Kasumi-1 (cell line): ENCODE results near the gene PCGF6.
"Not testable (repeated sequence)": the region's sequence is repeated elsewhere in the genome, so short reads cannot be mapped to it uniquely, and the experiment has no call there.

ENCODE experiments used
- DNase-seq, 2 experiments: peaks; one replicate each; lab custom pipeline; 2025; lab: John Stamatoyannopoulos, UW

Gene PCGF6, protein sequence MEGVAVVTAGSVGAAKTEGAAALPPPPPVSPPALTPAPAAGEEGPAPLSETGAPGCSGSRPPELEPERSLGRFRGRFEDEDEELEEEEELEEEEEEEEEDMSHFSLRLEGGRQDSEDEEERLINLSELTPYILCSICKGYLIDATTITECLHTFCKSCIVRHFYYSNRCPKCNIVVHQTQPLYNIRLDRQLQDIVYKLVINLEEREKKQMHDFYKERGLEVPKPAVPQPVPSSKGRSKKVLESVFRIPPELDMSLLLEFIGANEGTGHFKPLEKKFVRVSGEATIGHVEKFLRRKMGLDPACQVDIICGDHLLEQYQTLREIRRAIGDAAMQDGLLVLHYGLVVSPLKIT

DNA sequence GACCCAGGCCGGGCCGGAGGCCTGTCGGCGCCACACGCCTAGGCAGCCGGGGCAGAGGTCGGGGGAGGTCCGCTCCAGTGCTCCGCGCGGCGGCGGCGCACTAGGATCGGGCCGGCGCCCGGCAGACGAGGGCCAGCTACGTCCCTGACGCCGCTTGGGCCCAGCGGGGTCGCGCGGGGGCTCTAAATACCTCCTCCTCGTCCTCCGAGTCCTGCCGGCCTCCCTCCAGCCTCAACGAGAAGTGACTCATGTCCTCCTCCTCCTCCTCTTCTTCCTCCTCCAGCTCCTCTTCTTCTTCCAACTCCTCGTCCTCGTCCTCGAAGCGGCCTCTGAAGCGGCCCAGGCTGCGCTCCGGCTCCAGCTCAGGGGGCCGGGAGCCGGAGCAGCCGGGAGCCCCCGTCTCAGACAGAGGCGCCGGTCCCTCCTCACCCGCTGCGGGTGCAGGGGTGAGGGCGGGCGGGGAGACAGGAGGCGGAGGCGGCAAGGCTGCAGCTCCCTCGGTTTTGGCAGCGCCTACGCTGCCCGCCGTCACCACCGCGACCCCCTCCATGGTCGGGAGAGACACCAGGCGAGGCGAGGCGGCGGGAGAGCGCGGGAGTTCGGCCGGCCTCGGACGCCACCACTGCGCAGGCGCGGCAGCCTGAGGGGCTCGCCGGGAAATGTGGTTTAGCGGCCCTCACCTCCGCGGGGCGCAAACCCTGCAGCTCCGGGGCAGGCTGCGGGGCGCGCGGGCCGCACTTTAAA lies at the start of gene PCGF6:
Gene PCGF6, minus strand, starts transcription at position 624 of the 744 bp plus-strand sequence. Its CDS starts 74 bp downstream, at position 550.
- DNase-seq: peak; percentile 85 to 88

DNA sequence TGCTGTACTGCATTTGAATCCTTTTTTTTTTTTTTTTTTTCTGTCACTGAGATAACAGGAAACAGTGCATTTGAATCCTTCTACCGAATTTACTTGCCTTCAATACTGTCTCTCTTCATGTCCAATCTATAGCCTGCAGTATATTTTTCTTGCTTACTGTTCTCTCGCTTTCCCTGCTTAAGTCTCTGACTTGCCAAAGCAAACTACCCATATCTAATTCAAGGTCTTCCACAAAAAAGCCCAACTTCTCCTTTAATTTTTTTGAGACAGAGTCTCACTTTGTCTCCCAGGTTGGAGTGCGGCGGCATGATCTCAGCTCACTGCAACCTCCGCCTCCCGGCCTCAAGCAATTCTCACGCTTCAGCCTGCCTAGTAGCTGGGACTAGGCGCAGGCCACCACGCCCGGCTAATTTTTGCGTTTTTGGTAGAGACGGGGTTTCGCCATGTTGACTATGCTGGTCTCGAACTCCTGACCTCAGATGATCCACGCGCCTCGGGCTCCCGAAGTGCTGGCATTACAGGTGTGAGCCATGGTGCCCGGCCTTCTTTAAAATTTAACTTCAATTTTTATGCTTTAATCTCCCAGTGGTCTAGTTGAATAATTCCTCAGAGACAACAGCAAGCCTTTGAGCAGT lies 46.4 kb upstream of the PCGF6 start:
- DNase-seq: peak in 1 of 2 experiments; percentile 34

DNA sequence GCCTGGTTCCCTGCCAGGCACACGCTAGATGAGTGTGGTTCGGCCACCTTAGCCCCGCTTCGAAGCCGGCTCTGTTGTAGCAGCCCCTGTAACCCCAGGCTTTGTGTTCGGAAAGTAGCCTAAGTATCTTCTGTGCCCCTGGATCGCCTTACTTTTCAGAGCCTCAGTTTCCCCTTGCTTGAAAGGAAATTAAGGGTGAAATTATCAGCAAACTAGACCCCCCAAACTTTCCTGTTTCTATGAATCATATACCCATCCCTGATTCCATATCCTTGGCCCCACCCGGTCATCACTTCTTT lies 45.8 kb upstream of the PCGF6 start:
- DNase-seq: no peak

DNA sequence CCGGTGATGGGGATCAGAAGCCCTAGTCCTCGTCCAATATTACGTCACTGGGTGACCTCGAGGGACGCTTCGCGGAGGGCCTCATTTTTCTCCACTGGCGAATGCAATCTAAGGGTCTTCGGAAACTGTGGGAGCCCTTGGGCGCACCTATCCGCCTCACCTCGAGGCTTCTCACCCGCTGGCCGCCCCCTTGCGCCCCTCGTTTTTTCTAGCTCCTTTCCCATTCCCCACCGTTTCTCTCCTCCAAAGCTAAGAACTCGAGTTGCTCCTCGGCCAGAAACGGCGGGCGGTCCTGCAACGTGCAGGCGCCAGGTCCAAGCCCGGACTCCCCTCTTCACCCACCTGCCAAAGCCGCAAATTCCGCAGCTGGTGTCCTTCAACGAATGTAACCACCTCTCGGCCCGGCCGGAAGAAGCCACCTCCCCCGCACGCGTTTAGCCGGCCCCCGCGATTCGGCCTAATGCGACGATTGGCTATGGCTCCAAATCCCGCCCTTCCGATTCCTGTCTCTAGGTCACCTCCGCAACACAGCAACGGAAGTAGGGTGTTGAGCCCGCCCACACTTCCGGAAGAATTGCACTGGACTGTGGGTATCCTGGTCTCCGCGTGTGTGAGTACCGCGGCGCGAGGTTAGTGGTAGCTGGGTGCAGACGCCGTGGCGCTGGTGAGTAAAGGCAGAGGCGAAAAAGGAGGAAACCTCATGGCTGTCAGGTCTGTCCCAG lies 45.3 kb upstream of the PCGF6 start, which contains the start of the genes ATP5MK and PDCD11:
Gene ATP5MK, minus strand, starts transcription at position 409 of the 722 bp plus-strand sequence. CDS start 4,018 bp downstream, outside the sequence.
Gene PDCD11, plus strand, starts transcription at position 560 of the 722 bp plus-strand sequence. CDS start 1,801 bp downstream, outside the sequence.
- peak; percentile 100 for DNase-seq

DNA sequence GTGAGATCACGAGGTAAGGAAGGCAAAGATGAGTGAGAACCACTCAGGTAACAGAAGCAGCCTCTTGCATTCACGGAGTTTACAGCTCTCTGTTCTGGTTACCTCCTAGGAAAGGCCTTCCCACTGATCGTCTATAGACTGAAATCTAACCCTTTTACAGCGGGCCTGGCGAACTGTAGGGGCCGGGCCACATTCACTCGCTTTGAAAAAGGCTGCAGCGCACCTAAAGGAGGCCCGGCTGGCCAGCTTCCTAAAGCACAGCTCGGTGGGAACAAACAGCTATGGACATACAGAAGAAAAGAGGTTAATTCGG lies 44.8 kb upstream of the PCGF6 start:
- no peak for DNase-seq

DNA sequence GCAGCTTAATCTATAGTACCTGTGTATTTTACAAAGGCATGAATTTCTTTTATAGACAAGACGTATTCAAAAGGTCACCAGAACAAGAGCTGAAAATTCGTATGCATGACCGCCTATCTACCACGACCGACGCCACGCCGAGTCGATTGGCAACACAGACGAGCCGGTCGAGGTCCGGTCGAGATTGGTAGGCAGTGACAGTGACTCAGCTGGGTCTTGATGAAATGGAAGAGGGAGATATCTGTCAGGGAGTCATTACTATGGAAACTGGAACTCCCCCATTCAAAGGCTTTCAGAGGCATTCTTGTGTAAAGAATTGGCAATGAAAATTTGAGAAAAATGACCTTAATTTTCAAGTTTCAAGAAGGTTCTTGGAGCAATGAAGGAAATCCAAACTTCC lies 43.2 kb upstream of the PCGF6 start:
- no peak for DNase-seq

DNA sequence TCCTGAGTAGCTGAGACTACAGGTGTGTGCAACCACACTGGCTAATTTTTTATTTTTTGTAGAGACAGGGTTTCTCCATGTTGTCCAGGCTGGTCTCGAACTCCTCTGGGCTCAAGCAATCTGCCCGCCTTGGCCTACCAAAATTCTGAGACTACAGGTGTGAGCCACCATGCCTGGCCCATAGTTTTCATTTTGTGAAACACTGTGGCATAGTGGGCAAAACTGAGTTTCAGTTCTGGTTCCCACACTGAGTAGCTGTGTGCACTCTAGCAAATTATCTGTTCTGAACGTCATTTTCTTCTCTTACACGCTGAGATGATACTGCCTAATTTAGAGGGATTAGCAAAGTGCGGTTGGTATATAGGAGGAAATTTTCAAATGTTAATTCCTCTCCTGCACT lies 31.8 kb upstream of the PCGF6 start:
- DNase-seq: no peak

DNA sequence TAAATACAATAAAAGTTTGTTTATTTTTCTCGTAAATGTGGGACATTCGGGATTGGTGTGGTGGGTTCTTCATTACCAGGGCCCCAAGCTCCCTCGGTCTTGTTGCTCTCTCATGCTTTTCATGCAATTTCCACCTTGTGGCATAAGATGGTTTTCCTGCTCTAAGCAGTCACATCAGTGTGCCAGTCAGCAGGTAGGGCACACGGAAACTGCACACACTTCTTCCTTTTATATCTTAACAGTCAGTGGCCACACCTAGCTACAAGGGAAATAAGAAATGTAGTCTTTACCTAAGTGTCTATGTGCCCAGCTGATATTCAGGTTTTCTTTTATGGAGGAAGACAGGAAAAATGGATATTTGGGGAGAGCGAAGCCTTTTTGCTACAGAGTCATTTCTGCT lies 23.3 kb upstream of the PCGF6 start:
- no peak for DNase-seq

DNA sequence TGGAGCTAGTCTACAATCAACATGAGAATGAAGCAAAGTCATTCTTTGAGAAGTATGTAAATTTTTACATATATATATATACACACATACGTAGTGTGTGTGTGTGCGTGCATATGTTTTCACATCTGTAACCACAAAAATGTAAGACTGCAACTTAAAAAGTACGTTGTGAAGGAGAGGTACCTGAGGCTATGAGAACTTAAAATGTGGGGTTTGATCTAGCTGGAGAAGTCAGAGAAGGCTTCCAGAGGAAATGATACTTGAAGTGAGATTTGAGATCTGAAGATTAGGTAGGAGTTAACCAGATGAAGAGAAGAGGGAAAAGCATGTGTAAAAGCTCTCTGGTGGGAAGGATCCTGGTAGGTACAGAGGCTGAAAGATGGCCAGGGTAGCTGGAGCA lies 22.6 kb upstream of the PCGF6 start:
- no peak for DNase-seq

DNA sequence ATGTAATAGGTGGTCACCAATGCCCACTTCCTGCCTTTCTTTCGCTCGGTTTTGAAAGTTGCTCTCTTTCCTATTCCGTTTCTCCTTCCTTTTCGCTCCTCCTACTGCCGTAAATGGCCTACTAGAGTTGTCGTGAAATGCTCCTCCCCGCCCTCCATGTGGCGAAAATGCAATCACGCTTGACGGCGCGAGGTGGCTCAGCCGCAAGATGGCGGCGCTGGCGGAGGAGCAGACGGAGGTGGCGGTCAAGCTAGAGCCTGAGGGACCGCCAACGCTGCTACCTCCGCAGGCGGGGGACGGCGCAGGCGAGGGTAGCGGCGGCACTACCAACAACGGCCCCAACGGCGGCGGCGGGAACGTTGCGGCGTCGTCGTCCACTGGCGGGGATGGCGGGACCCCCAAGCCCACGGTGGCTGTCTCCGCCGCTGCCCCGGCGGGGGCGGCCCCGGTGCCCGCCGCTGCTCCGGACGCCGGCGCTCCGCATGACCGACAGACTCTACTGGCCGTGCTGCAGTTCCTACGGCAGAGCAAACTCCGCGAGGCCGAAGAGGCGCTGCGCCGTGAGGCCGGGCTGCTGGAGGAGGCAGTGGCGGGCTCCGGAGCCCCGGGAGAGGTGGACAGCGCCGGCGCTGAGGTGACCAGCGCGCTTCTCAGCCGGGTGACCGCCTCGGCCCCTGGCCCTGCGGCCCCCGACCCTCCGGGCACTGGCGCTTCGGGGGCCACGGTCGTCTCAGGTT lies 17.0 kb upstream of the PCGF6 start, which contains the start of gene TAF5:
Gene TAF5, plus strand, starts transcription at position 195 of the 737 bp plus-strand sequence. Its CDS starts 14 bp downstream, at position 209.
- DNase-seq: peak; percentile 100

DNA sequence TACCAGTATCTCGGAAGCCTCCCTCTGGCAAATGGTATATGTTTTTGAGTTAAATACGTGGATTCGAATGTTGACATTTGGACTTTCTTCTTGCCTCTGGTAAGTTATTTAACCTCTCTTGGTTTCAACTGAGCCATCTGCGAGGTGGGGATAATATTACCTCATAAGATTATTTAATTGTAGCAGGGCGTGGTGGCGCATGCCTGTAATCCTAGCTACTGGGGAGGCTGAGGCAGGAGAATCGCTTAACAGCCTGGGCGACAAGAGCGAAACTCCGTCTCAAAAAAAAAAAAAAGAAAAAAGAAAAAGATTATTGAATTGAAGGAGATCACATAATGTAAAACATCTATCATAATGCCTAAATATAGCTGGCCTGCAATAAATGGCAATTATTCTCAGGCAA lies 16.4 kb upstream of the PCGF6 start:
- DNase-seq: no peak

DNA sequence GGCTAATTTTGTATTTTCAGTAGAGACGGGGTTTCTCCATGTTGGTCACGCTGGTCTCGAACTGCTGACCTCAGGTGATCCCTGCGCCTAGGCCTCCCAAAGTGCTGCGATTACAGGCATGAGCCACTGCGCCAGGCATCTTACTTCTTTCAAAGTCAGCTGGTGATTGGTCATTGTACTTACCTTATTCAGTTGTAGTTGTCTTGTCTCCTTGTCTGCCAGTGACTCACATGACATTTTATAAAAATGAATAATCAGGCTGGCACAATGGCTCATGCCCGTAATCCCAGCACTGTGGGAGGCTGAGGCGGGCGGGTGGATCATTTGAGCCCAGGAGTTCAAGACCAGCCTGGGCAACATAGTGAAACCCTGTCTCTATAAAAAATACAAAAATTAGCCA lies 9.9 kb upstream of the PCGF6 start:
- not testable (repeated sequence) for DNase-seq

DNA sequence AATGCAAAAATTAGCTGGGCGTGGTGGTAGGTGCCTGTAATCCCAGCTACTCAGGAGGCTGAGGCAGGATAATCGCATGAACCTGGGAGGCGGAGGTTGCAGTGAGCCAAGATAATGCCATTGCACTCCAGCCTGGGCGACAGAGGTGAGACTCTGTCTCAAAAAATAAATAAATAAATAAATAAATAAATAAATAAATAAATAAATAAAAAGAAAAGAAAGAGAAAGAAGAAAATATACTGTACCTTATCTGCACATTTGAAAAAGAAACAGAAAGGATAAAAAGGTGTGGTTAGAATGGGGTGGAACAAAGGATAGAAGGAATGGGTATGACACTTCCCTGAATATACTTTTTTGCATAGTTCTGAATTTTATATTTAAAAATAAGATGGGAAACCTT lies 8.6 kb upstream of the PCGF6 start:
- DNase-seq: not testable (repeated sequence)

DNA sequence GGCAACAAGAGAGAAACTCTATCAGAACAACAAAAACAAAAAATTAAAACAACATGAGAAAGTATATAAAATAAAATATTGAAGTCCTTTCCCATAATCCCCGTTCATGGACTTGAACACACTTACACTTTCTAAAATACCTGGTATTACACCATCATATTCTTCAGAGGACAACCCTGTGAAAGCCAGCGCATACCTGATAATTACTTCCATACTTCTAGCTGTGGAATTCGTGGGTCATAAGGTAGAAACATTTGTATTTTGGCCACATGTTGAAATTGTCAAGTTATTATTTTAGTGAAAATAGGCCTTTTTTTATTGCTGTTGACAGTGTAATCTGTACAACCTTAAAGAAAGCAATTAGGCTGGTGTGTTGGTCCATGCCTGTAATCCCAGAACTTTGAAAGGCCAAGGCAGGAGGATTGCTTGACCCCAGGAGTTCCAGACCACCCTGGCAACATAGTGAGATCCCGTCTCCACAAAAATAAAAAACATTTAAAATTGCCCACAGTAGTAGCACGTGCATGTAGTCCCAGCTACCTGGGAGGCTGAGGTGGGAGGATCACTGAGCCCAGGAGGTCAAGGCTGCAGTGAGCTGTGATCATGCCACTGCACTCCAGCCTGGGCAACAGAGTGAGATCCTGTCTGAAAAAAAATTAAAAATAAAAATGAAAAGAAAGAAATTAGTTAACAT lies 5.1 kb upstream of the PCGF6 start:
- DNase-seq: no peak

DNA sequence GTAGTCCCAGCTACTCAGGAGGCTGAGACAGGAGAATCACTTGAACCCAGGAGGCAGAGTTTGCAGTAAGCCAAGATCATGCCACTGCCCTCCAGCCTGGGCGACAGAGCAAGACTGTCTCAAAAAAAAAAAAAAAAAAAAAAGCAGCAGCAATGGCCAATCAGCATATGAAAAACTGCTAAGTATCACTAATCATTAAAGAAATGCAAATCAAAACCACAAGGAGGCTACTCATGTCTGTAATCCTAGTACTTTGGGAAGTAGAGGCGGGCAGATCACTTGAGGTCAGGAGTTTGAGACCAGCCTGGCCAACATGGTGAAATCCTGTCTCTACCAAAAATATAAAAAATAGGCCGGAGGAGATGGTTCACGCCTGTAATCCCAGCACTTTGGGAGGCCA lies 3.6 kb upstream of the PCGF6 start:
- DNase-seq: not testable (repeated sequence)

DNA sequence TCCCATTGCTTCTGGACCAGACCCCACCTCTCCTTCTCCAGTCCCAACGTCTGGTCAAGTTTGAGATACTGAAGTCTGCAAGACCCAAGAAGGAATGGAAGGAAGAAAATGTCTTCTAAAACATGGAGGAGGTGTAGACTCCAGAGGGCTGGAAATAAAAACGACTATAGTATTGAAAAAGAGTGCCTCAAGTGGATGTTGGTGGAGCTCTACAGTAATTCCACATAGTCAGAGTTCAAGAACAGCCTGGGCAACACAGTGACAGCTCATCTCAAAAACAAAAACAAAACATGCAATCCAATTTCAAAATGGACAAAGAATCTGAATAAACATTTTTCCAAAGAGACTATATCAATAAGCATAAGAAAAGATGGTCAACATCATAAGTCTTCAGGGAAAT lies 2.3 kb upstream of the PCGF6 start:
- peak; percentile 68 to 83 for DNase-seq

DNA sequence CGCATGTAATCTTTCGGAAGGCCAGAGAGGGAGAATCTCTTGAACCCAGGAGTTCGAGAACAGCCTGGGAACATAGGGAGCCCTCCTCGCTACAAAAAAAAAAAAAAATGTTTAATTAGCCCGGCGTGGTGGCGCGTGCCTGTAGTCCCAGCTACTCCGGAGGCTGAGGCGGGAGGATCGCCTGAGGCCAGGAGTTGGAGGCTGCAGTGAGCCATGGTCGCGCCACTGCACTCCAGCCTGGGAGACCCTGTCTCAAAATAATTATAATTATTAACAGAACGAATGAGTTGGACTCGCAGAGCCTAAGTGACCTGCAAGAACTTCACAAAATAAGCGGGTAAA lies 794 bp downstream of the PCGF6 start:
- peak in 1 of 2 experiments; percentile 19 for DNase-seq

DNA sequence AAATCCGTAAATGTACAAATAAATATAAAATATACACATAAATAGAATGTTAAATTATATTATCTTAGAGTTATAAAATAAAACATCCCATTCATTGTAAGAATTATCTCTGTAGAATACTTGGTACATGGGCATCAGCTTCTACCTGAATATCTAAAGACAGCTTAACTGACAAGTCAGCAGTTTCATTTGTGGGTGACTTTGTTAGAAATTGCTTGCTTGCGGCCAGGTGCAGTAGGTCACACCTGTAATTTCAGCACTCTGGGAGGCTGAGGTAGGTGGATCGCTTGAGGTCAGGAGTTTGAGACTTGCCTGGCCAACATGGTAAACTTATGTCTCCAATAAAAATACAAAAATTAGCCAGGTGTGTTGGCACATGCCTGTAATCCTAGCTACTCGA lies 14.6 kb downstream of the PCGF6 start:
- no peak for DNase-seq

DNA sequence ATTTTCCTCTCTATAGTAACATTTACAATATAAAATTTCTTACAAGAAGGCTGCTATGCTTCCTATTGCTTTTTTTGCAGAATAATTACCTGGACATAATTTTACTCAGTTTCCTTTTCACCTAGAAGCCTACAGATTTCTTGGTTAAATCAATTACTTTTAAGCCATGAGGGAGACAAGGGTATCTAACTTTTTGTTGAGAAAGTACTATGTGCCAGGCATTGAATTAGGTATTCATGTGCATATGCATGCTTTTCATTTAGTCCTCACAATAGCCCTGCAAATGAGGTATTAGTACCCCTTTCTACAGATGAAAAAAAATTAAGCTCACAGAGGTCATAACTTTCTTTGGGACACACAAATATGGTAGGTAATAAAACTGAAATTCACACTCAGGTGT lies 16.4 kb downstream of the PCGF6 start:
- no peak for DNase-seq

DNA sequence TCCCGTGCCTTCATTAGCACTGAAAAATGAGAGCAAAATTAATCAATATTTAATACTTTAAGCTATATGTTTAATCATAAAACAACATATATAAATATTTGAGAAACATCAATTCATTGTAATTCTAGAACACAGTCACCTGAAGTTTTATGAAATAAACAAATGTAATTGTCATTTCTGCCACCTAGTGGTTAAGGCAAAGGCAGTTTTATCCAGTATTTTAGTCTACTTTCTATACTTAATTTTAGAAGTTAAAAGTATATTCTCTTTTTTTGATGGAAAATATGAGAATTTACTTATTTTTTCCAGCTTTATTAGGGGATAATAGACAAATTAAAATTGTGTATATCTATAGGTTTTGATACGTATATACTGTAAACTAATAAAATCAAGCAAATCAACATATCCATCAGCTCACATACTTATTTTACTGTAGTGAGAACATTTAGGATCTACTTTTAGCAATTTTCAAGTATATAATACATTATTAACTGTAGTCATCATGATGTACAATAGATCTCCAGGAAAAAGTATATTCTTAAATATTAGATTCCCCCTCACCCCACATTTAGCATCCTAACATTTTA lies 16.9 kb downstream of the PCGF6 start:
- DNase-seq: peak; percentile 56 to 74

DNA sequence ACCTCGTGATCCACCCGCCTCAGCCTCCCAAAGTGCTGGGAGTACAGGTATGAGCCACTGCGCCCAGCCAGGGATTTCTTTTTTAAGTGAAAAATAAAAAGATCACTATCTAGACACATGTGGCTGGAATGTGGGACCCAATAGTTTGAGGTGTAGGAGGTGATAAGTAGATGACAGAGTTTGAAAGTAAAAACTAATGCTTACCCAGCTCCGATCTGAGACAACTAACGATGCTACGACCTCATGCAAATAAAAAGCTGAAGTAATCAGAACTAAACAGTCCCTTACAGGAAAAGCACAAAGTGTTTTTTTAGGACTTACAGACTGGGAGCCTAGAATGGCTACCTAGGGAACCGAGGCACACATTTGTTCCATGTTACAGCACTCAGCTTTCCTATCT lies 23.0 kb downstream of the PCGF6 start:
- no peak for DNase-seq
